ENCODE measurements around the gene RAB17.

The RAB17 gene

DNA sequence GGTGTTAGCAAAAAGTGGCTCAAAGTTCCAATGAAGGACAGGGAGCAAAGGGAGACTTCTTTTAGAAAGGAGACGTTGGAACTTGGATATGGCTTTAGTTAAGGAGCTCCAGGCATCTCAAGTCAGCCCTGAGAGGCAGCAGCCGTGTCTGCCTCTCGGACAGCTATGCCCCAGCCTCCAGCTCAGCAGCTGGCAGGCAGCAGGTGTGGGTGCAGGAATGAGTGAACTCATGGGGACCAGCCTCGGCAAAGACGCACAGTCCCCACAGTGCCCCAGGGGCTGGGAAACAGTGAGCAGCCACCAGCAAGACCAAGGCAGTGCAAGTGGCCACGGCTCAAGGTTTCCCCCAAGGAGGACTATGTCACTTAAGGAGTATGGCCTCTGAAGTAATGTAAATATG is 35.2 kb upstream of the RAB17 start:
- TF ChIP-seq, protein P1, sequence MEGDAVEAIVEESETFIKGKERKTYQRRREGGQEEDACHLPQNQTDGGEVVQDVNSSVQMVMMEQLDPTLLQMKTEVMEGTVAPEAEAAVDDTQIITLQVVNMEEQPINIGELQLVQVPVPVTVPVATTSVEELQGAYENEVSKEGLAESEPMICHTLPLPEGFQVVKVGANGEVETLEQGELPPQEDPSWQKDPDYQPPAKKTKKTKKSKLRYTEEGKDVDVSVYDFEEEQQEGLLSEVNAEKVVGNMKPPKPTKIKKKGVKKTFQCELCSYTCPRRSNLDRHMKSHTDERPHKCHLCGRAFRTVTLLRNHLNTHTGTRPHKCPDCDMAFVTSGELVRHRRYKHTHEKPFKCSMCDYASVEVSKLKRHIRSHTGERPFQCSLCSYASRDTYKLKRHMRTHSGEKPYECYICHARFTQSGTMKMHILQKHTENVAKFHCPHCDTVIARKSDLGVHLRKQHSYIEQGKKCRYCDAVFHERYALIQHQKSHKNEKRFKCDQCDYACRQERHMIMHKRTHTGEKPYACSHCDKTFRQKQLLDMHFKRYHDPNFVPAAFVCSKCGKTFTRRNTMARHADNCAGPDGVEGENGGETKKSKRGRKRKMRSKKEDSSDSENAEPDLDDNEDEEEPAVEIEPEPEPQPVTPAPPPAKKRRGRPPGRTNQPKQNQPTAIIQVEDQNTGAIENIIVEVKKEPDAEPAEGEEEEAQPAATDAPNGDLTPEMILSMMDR (IDR thresholded peaks at IDR 0.05) = no peak
- no peak overlapping the region for H3K27ac Mint-ChIP-seq

DNA sequence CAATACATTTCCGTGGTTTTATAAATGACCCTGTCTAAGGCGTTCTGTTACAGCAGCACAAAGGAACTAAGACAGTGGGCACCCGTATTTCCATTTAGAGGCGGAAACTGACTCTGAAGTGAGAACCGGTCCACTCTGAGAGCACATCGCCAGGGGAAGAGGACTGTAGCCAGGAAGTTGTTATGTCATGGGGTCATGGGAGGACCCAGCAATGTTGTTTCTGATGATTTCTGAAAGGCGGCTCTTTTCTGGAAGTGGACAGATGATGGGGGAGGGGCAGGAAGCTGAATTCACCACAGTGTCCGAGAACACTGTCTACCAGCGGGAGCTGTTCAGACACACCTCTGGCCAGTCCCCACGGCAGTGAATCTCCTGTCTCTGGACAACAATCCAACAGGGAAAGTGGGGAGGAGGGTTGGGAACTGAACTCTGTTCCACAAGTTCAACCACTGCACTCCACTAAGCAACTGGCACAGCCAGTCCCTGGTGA is 34.7 kb upstream of the RAB17 start:
- H3K4me1 Mint-ChIP-seq = peaks cover 32% of the 10 kb centered on the region
- peaks cover 68% of the 10 kb centered on the region for H3K27me3 Mint-ChIP-seq (ENCODE audit: low read depth, poor library complexity)
- TF ChIP-seq, protein P1 (IDR thresholded peaks at IDR 0.05) = no peak
- H3K27ac Mint-ChIP-seq = no peak overlapping the region
- H3K9me3 Mint-ChIP-seq = peaks cover 4% of the 10 kb centered on the region
- H3K4me3 Mint-ChIP-seq = peak overlapping the region; percentile 80
- peaks cover 7% of the 10 kb centered on the region for H3K36me3 Mint-ChIP-seq (ENCODE audit: low read depth)
- no peak for DNase-seq

More for the DNA sequence above, 35.2 kb upstream of the RAB17 start:
- Mint-ChIP-seq H3K9me3 (peaks cover 4% of the 10 kb centered on the region), H3K36me3 (ENCODE audit: low read depth) (peaks cover 12% of the 10 kb centered on the region), H3K27me3 (ENCODE audit: low read depth, poor library complexity) (peaks cover 71% of the 10 kb centered on the region), H3K4me3 (peak overlapping the region; percentile 80), H3K4me1 (peaks cover 37% of the 10 kb centered on the region)
- DNase-seq = no peak

DNA sequence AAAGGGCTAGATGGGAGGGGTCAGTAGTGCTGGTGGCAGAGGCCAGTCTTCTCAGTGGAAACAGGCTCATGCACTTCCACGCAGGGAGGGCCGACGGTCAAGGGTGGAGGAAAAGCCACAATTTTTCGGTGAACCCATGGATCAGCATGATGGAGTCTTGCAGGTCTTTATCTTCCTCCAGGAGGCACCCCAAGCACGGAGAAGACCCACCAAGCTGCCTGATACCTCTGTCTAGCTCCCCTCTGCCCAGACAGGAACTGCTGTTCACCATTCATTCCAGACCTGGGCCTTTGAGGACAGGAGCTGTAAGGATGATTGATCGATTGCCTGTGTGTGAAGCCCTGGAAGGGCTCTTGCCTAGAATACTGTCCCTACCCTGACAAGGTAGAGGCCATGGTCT is 34.0 kb upstream of the RAB17 start:
- Mint-ChIP-seq H3K27ac (no peak overlapping the region), H3K36me3 (ENCODE audit: low read depth) (no peaks in the 10 kb centered on the region), H3K4me3 (no peak overlapping the region), H3K27me3 (ENCODE audit: low read depth, poor library complexity) (peaks cover 64% of the 10 kb centered on the region), H3K9me3 (peaks cover 4% of the 10 kb centered on the region), H3K4me1 (peaks cover 27% of the 10 kb centered on the region)
- TF ChIP-seq, protein P1 (IDR thresholded peaks at IDR 0.05) = no peak
- no peak for DNase-seq

DNA sequence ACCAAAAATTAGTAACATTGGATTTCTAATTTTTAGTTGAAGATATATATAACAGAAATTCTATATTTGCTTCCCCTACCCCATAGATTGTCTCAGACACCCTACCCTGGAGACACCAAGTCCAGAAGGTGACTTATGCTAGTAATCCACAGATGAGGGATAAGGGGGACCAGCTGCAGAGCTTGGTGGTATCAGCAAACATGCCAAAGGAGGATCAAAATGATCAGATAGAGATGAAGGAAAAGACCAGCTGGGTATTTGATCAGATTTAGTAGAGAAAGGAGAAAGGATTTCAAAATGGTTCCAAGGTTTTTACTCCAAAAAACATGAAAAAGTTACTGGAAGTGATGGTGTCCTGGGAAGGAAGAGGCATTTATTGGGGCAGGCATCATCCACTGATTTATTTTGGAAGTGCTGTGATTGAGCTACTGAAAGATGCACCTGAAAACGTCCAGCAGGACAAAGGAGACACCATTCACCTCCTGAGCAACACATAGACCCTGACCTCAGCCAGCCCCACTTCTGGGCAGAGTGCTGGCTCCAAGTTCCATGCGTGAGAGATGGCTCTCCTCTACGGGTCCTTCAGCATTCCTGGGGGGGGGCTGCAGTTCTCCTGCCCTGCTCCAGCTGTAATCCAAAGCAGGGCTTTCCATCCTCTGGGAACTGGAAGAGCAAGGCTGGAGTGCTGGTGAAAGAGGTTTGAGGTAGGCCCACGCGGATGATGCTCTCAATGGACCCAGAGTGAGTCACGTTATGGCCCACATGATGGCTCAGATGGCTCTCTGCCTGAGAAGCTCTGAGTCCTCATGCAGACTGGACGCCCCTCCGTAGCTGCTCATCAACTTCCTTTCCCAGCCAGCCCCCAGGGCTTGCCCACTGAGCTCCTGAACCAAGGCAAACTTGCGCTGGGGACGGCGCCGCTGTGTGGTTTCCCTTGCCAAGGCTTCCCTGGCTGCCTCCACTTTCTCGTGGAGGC is 33.2 kb upstream of the RAB17 start:
- TF ChIP-seq, protein P1 (IDR thresholded peaks at IDR 0.05) = no peak
- no peak for DNase-seq
- H3K27me3 Mint-ChIP-seq (ENCODE audit: low read depth, poor library complexity) = peaks cover 61% of the 10 kb centered on the region
- H3K9me3 Mint-ChIP-seq = peaks cover 4% of the 10 kb centered on the region
- no peak overlapping the region for H3K4me3 Mint-ChIP-seq
- no peak overlapping the region for H3K27ac Mint-ChIP-seq
- peaks cover 22% of the 10 kb centered on the region for H3K4me1 Mint-ChIP-seq
- H3K36me3 Mint-ChIP-seq (ENCODE audit: low read depth) = no peaks in the 10 kb centered on the region

DNA sequence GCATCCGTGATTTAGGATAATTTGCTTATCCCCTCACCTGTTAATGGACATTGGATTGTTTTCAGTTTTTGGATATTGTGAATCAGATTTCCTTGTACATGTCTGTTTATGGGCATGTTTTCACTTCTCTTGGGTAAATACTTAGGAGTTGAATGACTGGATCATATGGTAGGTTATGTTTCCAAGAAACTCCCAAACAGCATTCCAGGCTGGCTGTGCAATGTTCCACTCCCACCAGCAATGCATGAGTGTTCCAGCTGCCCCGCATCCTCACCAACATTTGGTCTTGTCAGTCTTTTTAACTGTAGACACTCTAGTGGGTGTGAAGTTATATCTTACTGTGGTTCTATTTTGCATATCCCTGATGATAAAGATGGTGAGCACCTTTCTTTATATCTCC is 27.9 kb upstream of the RAB17 start:
- no peak for DNase-seq
- H3K9me3 Mint-ChIP-seq = peaks cover 4% of the 10 kb centered on the region
- no peak overlapping the region for H3K27ac Mint-ChIP-seq
- TF ChIP-seq, protein P1 (IDR thresholded peaks at IDR 0.05) = no peak
- H3K4me3 Mint-ChIP-seq = no peak overlapping the region
- H3K27me3 Mint-ChIP-seq (ENCODE audit: low read depth, poor library complexity) = peaks cover 26% of the 10 kb centered on the region
- no peaks in the 10 kb centered on the region for H3K36me3 Mint-ChIP-seq (ENCODE audit: low read depth)
- H3K4me1 Mint-ChIP-seq = peaks cover 5% of the 10 kb centered on the region

Measured in nephron progenitor cell (in vitro differentiated cells).